GM12878 (cell line): ENCODE results near the gene EIF3A. TPM values are rescaled to one million over a fixed set of nuclear protein-coding genes. Genes with fewer than 3 reads are reported as not detected.

Source experiments
- ATAC-seq: fragments of 200-7000 bp; cut with Tn5 transposase; 3 replicates; pipeline ENCODE4 v1.9.1; 2020; ENCODE audit warnings: mild to moderate bottlenecking, moderate library complexity
- BruUV-seq: library from RNA; stranded (reverse); fragments of 400-500 nt; replicated peaks from 2 replicates; lab custom pipeline; 2021; lab: Mats Ljungman, UMichigan
- CTCF ChIA-PET: fragments of 300-600 bp; sonication (Branson Sonifier 250); formaldehyde crosslinking; extraction: SDS; loops from one replicate; lab custom pipeline; 2021; ENCODE audit warnings: inconsistent platforms; lab: Yijun Ruan, JAX
- POLR2A ChIA-PET: fragments of 350-600 bp; formaldehyde crosslinking; extraction: SDS; loops from one replicate; lab custom pipeline; 2021; ENCODE audit warnings: inconsistent platforms; lab: Charles Lee
- RAD21 ChIA-PET: fragments of 300-600 bp; sonication (Branson Sonifier 250); formaldehyde crosslinking; loops from one replicate; lab custom pipeline; 2023; ENCODE audit warnings: antibody characterized with exemption; ENCODE audit not compliant: unreplicated experiment; lab: Charles Lee
- SMC1A ChIA-PET: fragments of 300-600 bp; sonication (Branson Sonifier 250); formaldehyde crosslinking; loops from one replicate; lab custom pipeline; 2023; ENCODE audit not compliant: unreplicated experiment, uncharacterized antibody; lab: Charles Lee
- DNase-seq: peaks from one replicate; pipeline ENCODE4 v3.0.0-alpha.2; 2011; ENCODE audit warnings: low read depth, low spot score
- FAIRE-seq: peaks from 3 replicates; lab custom pipeline; 2011; peaks lifted over from hg19 to GRCh38; lab: Jason Lieb, UNC
- H2AFZ ChIP-seq: 2 replicates; pipeline ENCODE4 v1.6.0; 2011; ENCODE audit warnings: low read depth, low read length, control low read depth; ENCODE audit not compliant: control insufficient read depth
- H3K27ac ChIP-seq: 2 replicates; pipeline ENCODE4 v1.5.1; 2011; ENCODE audit warnings: control low read depth; ENCODE audit not compliant: control insufficient read depth, insufficient read depth
- H3K27me3 ChIP-seq, 2 experiments: replicated peaks in 1 of 2; 2 replicates each; pipeline versions ENCODE4 v1.6.0 to v1.6.1; 2011; ENCODE audit warnings: low read length in 1 of 2; ENCODE audit not compliant: control insufficient read depth in 2 of 2, insufficient read depth in 2 of 2
- H3K36me3 ChIP-seq, 2 experiments: 2 replicates each; pipeline ENCODE4 v1.5.1; 2011; ENCODE audit warnings: low read length in 1 of 2; ENCODE audit not compliant: control insufficient read depth in 2 of 2, insufficient read depth in 2 of 2
- H3K4me1 ChIP-seq: 2 replicates; pipeline ENCODE4 v1.6.1; 2011; ENCODE audit warnings: mild to moderate bottlenecking, low read length, moderate library complexity, mixed read lengths; ENCODE audit not compliant: control insufficient read depth, insufficient read depth
- H3K4me2 ChIP-seq: 2 replicates; pipeline ENCODE4 v1.6.0; 2011; ENCODE audit warnings: control low read depth; ENCODE audit not compliant: control insufficient read depth, insufficient read depth
- H3K4me3 ChIP-seq: fragments of 200-600 bp; sonication (generic); 2 replicates; pipeline ENCODE4 v1.5.1; 2016
- H3K79me2 ChIP-seq: 2 replicates; pipeline ENCODE4 v1.6.0; 2011; ENCODE audit warnings: low read length; ENCODE audit not compliant: control insufficient read depth, insufficient read depth
- H3K9ac ChIP-seq: 2 replicates; pipeline ENCODE4 v1.8.0; 2011; ENCODE audit warnings: low read length, control low read depth, mixed read lengths; ENCODE audit not compliant: control insufficient read depth, insufficient read depth
- H3K9me3 ChIP-seq: replicated peaks from 3 replicates; pipeline ENCODE4 v1.5.1; 2011; ENCODE audit warnings: mild to moderate bottlenecking, low read length; ENCODE audit not compliant: control insufficient read depth, insufficient read depth
- H4K20me1 ChIP-seq: 2 replicates; pipeline ENCODE4 v1.6.0; 2011; ENCODE audit not compliant: control insufficient read depth, insufficient read depth
- CBX5 ChIP-seq: sonication (generic); IDR thresholded peaks from 2 replicates; pipeline ENCODE4 v1.6.1; 2016; ENCODE audit warnings: low read depth, moderate library complexity, mild to moderate bottlenecking, inconsistent platforms
- EGR1 ChIP-seq, 2 experiments: IDR thresholded peaks; 1 replicate in 1 of 2; 2 replicates in 1 of 2; pipeline ENCODE4 v1.6.1; 2011 to 2012; ENCODE audit warnings: low read depth in 2 of 2, low read length in 2 of 2, borderline replicate concordance in 1 of 2, mild to moderate bottlenecking in 1 of 2, moderate library complexity in 1 of 2
- FOS ChIP-seq: IDR thresholded peaks from 3 replicates; pipeline ENCODE4 v1.6.1; 2011; ENCODE audit warnings: borderline replicate concordance; ENCODE audit not compliant: insufficient read length; ENCODE audit errors: extremely low read depth
- HDAC2 ChIP-seq: fragments of 200-600 bp; sonication (generic); IDR thresholded peaks from 2 replicates; pipeline ENCODE4 v1.6.1; 2017
- IKZF1 ChIP-seq: fragments of 450-650 bp; conservative IDR thresholded peaks from 2 replicates; pipeline ENCODE4 v1.6.1; 2017; ENCODE audit warnings: antibody characterized with exemption, mild to moderate bottlenecking
- MEF2B ChIP-seq: fragments of 450-650 bp; IDR thresholded peaks from 2 replicates; pipeline ENCODE4 v1.6.1; 2018; ENCODE audit warnings: mild to moderate bottlenecking, moderate library complexity; ENCODE audit not compliant: partially characterized antibody, poor library complexity, severe bottlenecking
- NR2C2 ChIP-seq: IDR thresholded peaks from 2 replicates; pipeline ENCODE4 v1.6.1; 2011; ENCODE audit warnings: borderline replicate concordance, low read depth; ENCODE audit not compliant: control insufficient read depth, insufficient read length
- RAD51 ChIP-seq: fragments of 450-650 bp; IDR thresholded peaks from 2 replicates; pipeline ENCODE4 v1.6.1; 2016; ENCODE audit warnings: moderate library complexity, mild to moderate bottlenecking, inconsistent platforms
- RB1 ChIP-seq: fragments of 450-650 bp; formaldehyde crosslinking; IDR thresholded peaks from 2 replicates; pipeline ENCODE4 v1.6.1; 2017; ENCODE audit warnings: mild to moderate bottlenecking, borderline replicate concordance
- SIN3A ChIP-seq: IDR thresholded peaks from 2 replicates; pipeline ENCODE4 v1.6.1; 2012; ENCODE audit warnings: low read depth, low read length, improper control_type of control experiment
- SUPT20H ChIP-seq: IDR thresholded peaks from 2 replicates; pipeline ENCODE4 v1.6.1; 2011; ENCODE audit warnings: low read depth, mild to moderate bottlenecking, low read length, moderate library complexity, borderline replicate concordance; ENCODE audit not compliant: control insufficient read depth
- WRNIP1 ChIP-seq: IDR thresholded peaks from 2 replicates; pipeline ENCODE4 v1.6.1; 2011; ENCODE audit warnings: low read depth, low read length, improper control_type of control experiment, borderline replicate concordance
- ZNF384 ChIP-seq: IDR thresholded peaks from 2 replicates; pipeline ENCODE4 v1.6.1; 2012; ENCODE audit warnings: low read depth, mild to moderate bottlenecking, low read length, improper control_type of control experiment, borderline replicate concordance
- WGBS: methylation state at CpG from one replicate; pipeline ENCODE4 v1.1.6; 2016; ENCODE audit warnings: low lambda C conversion rate; ENCODE audit not compliant: insufficient replicate concordance, insufficient coverage; ENCODE audit errors: missing lambda C conversion rate; 5-methylcytosine and 5-hydroxymethylcytosine counted together
- in situ Hi-C: fragments of 300-500 bp; cut with MboI; formaldehyde crosslinking; loops from 9 replicates; pipeline ENCODE4 v1.14.3; 2018; ENCODE audit warnings: mixed read lengths
- intact Hi-C: fragments of 100-400 bp; cut with micrococcal nuclease; formaldehyde crosslinking; loops from one replicate; pipeline ENCODE4 v1.14.2; 2022; ENCODE audit not compliant: unreplicated experiment
- polyA plus RNA-seq, 11 experiments: library from polyadenylated mRNA; depleted of rRNA in 4 of 11; unstranded in 6 of 11; stranded (reverse) in 5 of 11; fragments of >200 nt; fragmentation: Nextera tagmentation in 4 of 11; fragmentation: Illumina TruSeq in 1 of 11; extraction: Ambion mirVana in 4 of 11; extraction: Trizol in 1 of 11; gene quantifications; 1 replicate in 1 of 11; 2 replicates in 10 of 11; pipeline versions ENCODE4 v1.2.1 to v1.2.3, GENCODE V29; 2011 to 2016; ENCODE audit warnings: inconsistent platforms in 2 of 11, missing spikeins in 2 of 11, low read depth in 1 of 11
- total RNA-seq, 4 experiments: library from RNA; depleted of rRNA in 3 of 4; stranded (reverse); fragments of >200 nt in 3 of 4; fragmentation: Illumina TruSeq in 1 of 4; extraction: Trizol in 1 of 4; gene quantifications; 2 replicates each; pipeline versions ENCODE4 v1.2.1 to v1.2.3, GENCODE V29; 2013 to 2021
- TF ChIP-seq, protein P1 (sequence below): fragments of 450-650 bp; IDR thresholded peaks from 2 replicates; pipeline ENCODE4 v1.6.1; 2018; ENCODE audit warnings: mild to moderate bottlenecking, low read depth, moderate library complexity; ENCODE audit not compliant: partially characterized antibody

Gene EIF3A
- total and polyA plus RNA-seq, 10 of the 15 experiments (the other 5 are each of a cell fraction or from before 2014, with no cell fraction given), result 42.3 to 195 (median 96.3) TPM

- Histone ChIP-seq H3K36me3 (peaks cover 18 to 45% of the 10 kb centered on the region in 2 experiments), H3K9ac (no peak overlapping the region), H3K4me3 (no peak overlapping the region), H3K9me3 (no peaks in the 10 kb centered on the region), H3K27me3 (no peaks in the 10 kb centered on the region), H3K4me2 (no peak overlapping the region), H4K20me1 (no peaks in the 10 kb centered on the region), H2AFZ (no peak overlapping the region), H3K27ac (no peak overlapping the region), H3K79me2 (no peaks in the 10 kb centered on the region; the same call in 1 of the 2 replicates), H3K4me1 (no peaks in the 10 kb centered on the region)
- no peak for ATAC-seq
- no TSS peak for BruUV-seq
- ChIA-PET RAD21 (no interaction called here), SMC1A (no interaction called here), POLR2A (no interaction called here), CTCF (no interaction called here)
- FAIRE-seq, result no peak
- in situ Hi-C loops, result no loop called here
- TF ChIP-seq ZNF384 (no peak), IKZF1 (no peak), FOS (no peak), NR2C2 (no peak), SUPT20H (no peak), WRNIP1 (no peak), SIN3A (no peak), HDAC2 (no peak), RB1 (no peak), RAD51 (no peak), CBX5 (no peak), EGR1 (IDR thresholded peaks at IDR 0.05; ENCODE audit: borderline replicate concordance in 1 of 2, low read depth in 2 of 2, low read length in 2 of 2) (no peak), MEF2B (no peak)
- TF ChIP-seq, protein P1, sequence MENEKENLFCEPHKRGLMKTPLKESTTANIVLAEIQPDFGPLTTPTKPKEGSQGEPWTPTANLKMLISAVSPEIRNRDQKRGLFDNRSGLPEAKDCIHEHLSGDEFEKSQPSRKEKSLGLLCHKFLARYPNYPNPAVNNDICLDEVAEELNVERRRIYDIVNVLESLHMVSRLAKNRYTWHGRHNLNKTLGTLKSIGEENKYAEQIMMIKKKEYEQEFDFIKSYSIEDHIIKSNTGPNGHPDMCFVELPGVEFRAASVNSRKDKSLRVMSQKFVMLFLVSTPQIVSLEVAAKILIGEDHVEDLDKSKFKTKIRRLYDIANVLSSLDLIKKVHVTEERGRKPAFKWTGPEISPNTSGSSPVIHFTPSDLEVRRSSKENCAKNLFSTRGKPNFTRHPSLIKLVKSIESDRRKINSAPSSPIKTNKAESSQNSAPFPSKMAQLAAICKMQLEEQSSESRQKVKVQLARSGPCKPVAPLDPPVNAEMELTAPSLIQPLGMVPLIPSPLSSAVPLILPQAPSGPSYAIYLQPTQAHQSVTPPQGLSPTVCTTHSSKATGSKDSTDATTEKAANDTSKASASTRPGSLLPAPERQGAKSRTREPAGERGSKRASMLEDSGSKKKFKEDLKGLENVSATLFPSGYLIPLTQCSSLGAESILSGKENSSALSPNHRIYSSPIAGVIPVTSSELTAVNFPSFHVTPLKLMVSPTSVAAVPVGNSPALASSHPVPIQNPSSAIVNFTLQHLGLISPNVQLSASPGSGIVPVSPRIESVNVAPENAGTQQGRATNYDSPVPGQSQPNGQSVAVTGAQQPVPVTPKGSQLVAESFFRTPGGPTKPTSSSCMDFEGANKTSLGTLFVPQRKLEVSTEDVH, result no peak
- intact Hi-C loops, result no loop called here
- 95% methylated on average over 1 of the region's 1 CpG for WGBS
- DNase-seq, result no peak
Measured at GRCh38 chr10:119055472-119055871, 25.1 kb downstream of the EIF3A start.
